PFSK-1 (cell line): ENCODE measurements around the gene NME4.

Experiments used
- FOXP2 ChIP-seq: optimal IDR thresholded peaks from 2 replicates; pipeline ENCODE3; 2011; ENCODE audit warnings: borderline replicate concordance, control low read depth, inconsistent platforms; ENCODE audit not compliant: insufficient read depth; ENCODE audit errors: extremely low read length, extremely low read depth
- POLR2AphosphoS5 ChIP-seq: IDR thresholded peaks from 2 replicates; pipeline ENCODE4 v1.6.1; 2012; ENCODE audit warnings: low read depth, mild to moderate bottlenecking, control low read depth, low read length, moderate library complexity
- SIN3A ChIP-seq: IDR thresholded peaks from 2 replicates; pipeline ENCODE4 v1.6.1; 2012; ENCODE audit warnings: mild to moderate bottlenecking, low read length, moderate library complexity, borderline replicate concordance; ENCODE audit not compliant: insufficient read depth
- TAF1 ChIP-seq: IDR thresholded peaks from 2 replicates; pipeline ENCODE4 v1.6.1; 2012; ENCODE audit warnings: low read length, control low read depth, borderline replicate concordance; ENCODE audit not compliant: insufficient read depth
- TF ChIP-seq, protein P1 (sequence below), 2 experiments: IDR thresholded peaks; 2 replicates each; pipeline versions ENCODE4 v1.6.1 to v1.8.0; 2011 to 2012; ENCODE audit warnings: low read depth in 2 of 2, low read length in 2 of 2, control low read depth in 1 of 2, inconsistent platforms in 1 of 2, mild to moderate bottlenecking in 1 of 2, moderate library complexity in 1 of 2; ENCODE audit not compliant: insufficient read depth in 1 of 2

DNA sequence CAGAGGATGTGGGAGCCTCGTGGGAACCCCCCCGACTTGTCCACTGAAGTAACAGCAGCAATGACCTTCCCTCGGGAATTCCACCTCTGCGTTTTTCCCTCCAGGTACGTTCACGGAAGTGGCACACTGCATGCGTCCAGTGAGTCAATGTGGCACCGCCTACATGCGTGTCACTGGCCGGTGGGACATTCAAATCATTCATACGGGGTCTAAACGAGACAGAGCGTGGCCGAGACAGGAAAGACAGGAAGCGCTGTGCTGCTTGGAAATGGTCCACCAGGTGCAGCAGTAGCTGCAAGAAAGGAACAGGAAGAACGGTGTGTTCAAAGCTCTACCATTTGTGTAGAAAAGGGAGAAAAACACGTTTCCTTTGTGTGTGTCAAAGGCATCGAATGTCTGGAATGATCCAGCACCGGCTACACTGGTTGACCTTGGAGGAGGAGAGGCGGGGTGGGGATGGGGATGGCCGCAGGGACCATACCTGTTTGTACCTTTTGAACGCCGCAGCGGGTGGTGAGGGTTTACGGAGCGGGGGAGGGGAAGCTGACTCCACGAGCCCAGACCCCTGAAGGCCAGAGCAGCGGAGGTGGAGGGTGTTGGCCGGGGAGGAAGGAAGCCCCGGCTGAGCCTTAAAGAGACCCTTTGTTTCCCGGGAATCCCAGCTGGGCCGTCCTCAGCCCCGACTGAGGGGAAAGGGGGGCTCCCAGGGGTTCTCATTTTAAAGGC lies 13.5 kb upstream of the NME4 start:
- TF ChIP-seq, protein P1, sequence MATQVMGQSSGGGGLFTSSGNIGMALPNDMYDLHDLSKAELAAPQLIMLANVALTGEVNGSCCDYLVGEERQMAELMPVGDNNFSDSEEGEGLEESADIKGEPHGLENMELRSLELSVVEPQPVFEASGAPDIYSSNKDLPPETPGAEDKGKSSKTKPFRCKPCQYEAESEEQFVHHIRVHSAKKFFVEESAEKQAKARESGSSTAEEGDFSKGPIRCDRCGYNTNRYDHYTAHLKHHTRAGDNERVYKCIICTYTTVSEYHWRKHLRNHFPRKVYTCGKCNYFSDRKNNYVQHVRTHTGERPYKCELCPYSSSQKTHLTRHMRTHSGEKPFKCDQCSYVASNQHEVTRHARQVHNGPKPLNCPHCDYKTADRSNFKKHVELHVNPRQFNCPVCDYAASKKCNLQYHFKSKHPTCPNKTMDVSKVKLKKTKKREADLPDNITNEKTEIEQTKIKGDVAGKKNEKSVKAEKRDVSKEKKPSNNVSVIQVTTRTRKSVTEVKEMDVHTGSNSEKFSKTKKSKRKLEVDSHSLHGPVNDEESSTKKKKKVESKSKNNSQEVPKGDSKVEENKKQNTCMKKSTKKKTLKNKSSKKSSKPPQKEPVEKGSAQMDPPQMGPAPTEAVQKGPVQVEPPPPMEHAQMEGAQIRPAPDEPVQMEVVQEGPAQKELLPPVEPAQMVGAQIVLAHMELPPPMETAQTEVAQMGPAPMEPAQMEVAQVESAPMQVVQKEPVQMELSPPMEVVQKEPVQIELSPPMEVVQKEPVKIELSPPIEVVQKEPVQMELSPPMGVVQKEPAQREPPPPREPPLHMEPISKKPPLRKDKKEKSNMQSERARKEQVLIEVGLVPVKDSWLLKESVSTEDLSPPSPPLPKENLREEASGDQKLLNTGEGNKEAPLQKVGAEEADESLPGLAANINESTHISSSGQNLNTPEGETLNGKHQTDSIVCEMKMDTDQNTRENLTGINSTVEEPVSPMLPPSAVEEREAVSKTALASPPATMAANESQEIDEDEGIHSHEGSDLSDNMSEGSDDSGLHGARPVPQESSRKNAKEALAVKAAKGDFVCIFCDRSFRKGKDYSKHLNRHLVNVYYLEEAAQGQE (IDR thresholded peaks at IDR 0.05; ENCODE audit: insufficient read depth in 1 of 2, low read depth in 2 of 2, low read length in 2 of 2): no peak
- no peak for TF ChIP-seq TAF1
- no peak for TF ChIP-seq POLR2AphosphoS5
- no peak for TF ChIP-seq SIN3A
- no peak for TF ChIP-seq FOXP2
